Mesodermal cell (in vitro differentiated cells): ENCODE results near the gene RIMKLA.

Source experiments
- H3K27ac ChIP-seq: 2 replicates; pipeline ENCODE4 v1.7.0; 2013; ENCODE audit warnings: mild to moderate bottlenecking, low read depth, low read length, moderate library complexity; ENCODE audit not compliant: severe bottlenecking
- H3K36me3 ChIP-seq: 2 replicates; pipeline ENCODE4 v1.7.1; 2013; ENCODE audit warnings: mild to moderate bottlenecking, low read length, moderate library complexity; ENCODE audit not compliant: control insufficient read depth, insufficient read depth
- H3K4me1 ChIP-seq: one replicate; pipeline ENCODE4 v1.7.1; 2013; ENCODE audit warnings: mild to moderate bottlenecking, low read length; ENCODE audit not compliant: insufficient read depth, control insufficient read depth, poor library complexity, severe bottlenecking
- H3K4me3 ChIP-seq: 2 replicates; pipeline ENCODE4 v1.7.0; 2013; ENCODE audit warnings: low read length, control low read depth, mild to moderate bottlenecking; ENCODE audit not compliant: insufficient read depth, poor library complexity, severe bottlenecking; ENCODE audit errors: extremely low read depth
- H3K9me3 ChIP-seq: 2 replicates; pipeline ENCODE4 v1.7.1; 2013; ENCODE audit warnings: mild to moderate bottlenecking, low read length, moderate library complexity; ENCODE audit not compliant: control insufficient read depth
- WGBS, 2 experiments: methylation state at CpG; one replicate each; pipeline ENCODE4 v1.1.5; 2013; ENCODE audit warnings: missing lambda C conversion rate in 2 of 2; ENCODE audit not compliant: insufficient coverage in 2 of 2; 5-methylcytosine and 5-hydroxymethylcytosine counted together

The RIMKLA gene

DNA sequence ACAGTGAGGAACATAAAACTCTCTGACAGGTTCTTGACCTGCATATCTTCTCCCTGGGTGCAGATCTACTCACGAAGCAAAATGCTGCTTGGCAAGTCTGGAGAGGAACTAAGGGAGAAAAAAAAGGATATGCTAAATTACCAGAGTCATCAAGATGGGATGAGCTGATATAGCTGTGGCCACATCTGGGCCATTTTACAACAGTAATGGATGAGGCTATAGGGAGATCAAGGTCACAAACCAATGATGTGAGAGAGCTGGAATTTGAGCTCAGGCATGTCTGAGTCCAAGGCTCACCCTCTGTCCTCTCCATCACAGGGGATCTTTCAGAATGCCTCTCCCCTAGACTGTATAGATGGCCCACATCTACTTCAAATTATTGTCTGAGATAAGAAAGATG is 49.0 kb downstream of the RIMKLA start:
- peaks cover 10% of the 10 kb centered on the region for H3K4me1 ChIP-seq
- no peaks in the 10 kb centered on the region for H3K9me3 ChIP-seq
- no peak overlapping the region for H3K4me3 ChIP-seq
- H3K27ac ChIP-seq = no peak overlapping the region
- 100% methylated on average over 1 of the region's 1 CpG for WGBS, 2 experiments
- H3K36me3 ChIP-seq = no peaks in the 10 kb centered on the region

DNA sequence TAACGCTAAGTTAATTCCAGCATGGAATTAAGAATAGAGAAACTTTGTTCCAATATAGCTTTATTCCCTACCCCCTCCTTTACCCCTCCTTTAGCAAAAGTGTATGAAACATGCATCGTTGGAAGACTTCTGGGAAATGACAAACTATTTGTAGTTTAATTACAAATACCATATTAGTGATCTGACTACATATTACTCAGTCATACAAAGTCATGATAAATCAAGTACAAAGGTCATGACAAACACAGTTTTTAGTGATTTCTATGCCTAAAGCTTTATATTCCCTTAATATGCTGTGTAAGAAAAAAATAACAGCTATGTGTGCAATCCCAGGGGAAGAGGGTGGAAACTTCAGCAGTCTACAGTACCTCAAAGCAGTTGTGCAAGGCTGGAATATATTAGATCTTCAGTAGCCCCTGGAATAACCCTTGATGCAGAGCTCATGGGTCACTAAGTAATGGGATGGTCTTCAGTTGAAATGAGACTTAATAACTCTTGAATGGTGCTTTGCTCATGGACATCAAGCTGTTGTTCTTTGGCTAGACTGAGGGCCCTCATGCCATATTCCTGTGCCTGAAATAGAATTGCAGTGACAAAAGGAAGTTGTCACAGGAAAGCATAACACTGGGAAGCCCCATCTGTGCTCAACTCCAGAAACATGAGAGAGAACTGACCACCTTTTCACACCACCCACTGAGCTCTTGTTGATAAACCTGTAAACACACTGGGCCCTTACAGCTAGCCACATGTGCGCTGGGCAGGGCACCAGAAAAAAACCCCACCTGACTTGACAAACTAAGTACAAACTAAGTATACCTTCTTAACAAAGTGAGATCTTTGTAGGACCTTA is 49.9 kb downstream of the RIMKLA start:
- H3K4me1 ChIP-seq = peaks cover 10% of the 10 kb centered on the region
- 75 to 86% methylated on average over 1 of the region's 3 CpGs for WGBS, 2 experiments
- H3K9me3 ChIP-seq = no peaks in the 10 kb centered on the region
- no peak overlapping the region for H3K4me3 ChIP-seq
- no peaks in the 10 kb centered on the region for H3K36me3 ChIP-seq
- H3K27ac ChIP-seq = no peak overlapping the region

DNA sequence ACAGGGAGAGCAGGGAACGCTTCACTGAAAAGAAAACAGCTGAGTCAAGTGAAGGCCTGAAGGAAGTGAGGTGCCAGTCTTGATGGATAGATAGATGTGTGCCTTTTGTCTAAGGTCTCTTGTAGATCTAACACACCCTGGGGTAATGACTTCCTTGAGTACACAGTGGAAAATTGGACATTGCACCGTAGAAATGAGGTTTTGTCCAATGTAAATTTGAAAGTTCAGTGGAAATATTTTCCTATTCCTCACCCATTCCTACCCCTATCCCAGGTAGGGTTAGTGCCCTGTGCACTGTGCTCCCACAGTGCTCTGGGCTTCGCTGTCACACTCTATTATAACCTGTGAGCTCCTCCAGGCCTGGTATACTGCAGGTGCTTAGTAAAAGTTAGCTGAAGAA is 50.9 kb downstream of the RIMKLA start:
- H3K4me1 ChIP-seq = peaks cover 10% of the 10 kb centered on the region
- H3K27ac ChIP-seq = no peak overlapping the region
- H3K36me3 ChIP-seq = no peaks in the 10 kb centered on the region
- H3K4me3 ChIP-seq = no peak overlapping the region
- H3K9me3 ChIP-seq = no peaks in the 10 kb centered on the region
- 88 to 100% methylated on average over 1 of the region's 3 CpGs for WGBS, 2 experiments

DNA sequence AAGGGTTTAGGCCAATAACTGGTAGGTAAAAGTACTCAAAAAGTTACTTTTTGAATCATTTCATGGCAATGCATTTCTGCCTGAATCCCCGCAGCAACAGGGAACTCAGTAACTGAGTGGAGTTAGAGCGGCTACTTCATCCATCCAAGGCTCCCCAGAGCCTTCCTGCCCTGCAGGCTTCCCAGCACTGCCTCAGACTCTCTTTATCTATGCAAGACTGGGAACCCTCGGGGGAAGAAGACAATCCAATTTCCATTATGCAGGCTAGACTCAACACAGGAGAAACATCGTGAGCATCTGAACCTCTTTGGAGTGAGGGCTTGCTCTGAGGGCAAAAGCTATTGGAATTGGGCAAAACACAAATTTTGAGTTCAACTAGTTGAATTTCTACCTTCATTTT is 52.1 kb downstream of the RIMKLA start:
- peaks cover 5% of the 10 kb centered on the region for H3K4me1 ChIP-seq
- H3K36me3 ChIP-seq = no peaks in the 10 kb centered on the region
- H3K9me3 ChIP-seq = no peaks in the 10 kb centered on the region
- no peak overlapping the region for H3K4me3 ChIP-seq
- H3K27ac ChIP-seq = no peak overlapping the region
- 92 to 100% methylated on average over 2 to 3 of the region's 4 CpGs for WGBS, 2 experiments

GRCh38 chr1:42433369-42433768 is 52.8 kb downstream of the RIMKLA start:
- H3K27ac ChIP-seq = no peak overlapping the region
- H3K4me3 ChIP-seq = no peak overlapping the region
- H3K36me3 ChIP-seq = no peaks in the 10 kb centered on the region
- no peaks in the 10 kb centered on the region for H3K9me3 ChIP-seq
- H3K4me1 ChIP-seq = peaks cover 5% of the 10 kb centered on the region
- 93 to 94% methylated on average over 5 of the region's 6 CpGs for whole genome bisulfite sequencing, 2 experiments

GRCh38 chr1:42434340-42434739 is 53.7 kb downstream of the RIMKLA start:
- Histone ChIP-seq H3K36me3 (no peaks in the 10 kb centered on the region), H3K4me1 (peaks cover 5% of the 10 kb centered on the region), H3K27ac (no peak overlapping the region), H3K4me3 (no peak overlapping the region), H3K9me3 (no peaks in the 10 kb centered on the region)
- 88 to 100% methylated on average over 3 to 4 of the region's 4 CpGs for WGBS, 2 experiments

DNA sequence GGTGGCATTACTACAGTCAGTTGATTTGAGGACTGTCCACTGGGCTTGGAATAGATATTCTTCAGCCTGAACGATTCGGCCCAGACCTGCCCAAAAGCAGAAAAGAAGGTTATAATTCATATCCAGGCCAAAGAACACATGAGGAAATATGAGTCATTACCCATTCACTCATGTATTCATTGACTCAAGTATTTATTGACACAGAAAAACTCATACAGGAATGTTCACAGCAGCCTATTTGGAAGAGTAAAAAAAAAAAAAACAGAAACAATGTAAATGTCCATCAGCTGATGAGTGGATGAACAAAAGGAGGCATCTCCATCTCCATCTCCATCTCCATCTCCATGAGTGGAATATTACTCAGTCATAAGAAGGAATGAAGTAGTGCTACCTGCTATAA is 59.3 kb downstream of the RIMKLA start:
- H3K9me3 ChIP-seq = no peaks in the 10 kb centered on the region
- H3K4me1 ChIP-seq = no peaks in the 10 kb centered on the region
- no peak overlapping the region for H3K4me3 ChIP-seq
- no peaks in the 10 kb centered on the region for H3K36me3 ChIP-seq
- WGBS, 2 experiments = 60 to 90% methylated on average over 1 to 2 of the region's 2 CpGs
- no peak overlapping the region for H3K27ac ChIP-seq

- Histone ChIP-seq H3K4me1 (no peaks in the 10 kb centered on the region), H3K4me3 (no peak overlapping the region), H3K27ac (no peak overlapping the region), H3K36me3 (no peaks in the 10 kb centered on the region), H3K9me3 (no peaks in the 10 kb centered on the region)
- 83 to 90% methylated on average over 1 of the region's 2 CpGs for WGBS, 2 experiments
These were observed 62.1 kb downstream of the RIMKLA start for GRCh38 chr1:42442662-42443061.

GRCh38 chr1:42449256-42449655 is 68.7 kb downstream of the RIMKLA start:
- H3K27ac ChIP-seq = no peak overlapping the region
- H3K36me3 ChIP-seq = no peaks in the 10 kb centered on the region
- H3K9me3 ChIP-seq = no peaks in the 10 kb centered on the region
- no peaks in the 10 kb centered on the region for H3K4me1 ChIP-seq
- no peak overlapping the region for H3K4me3 ChIP-seq

GRCh38 chr1:42450061-42450460 is 69.5 kb downstream of the RIMKLA start:
- H3K4me1 ChIP-seq = no peaks in the 10 kb centered on the region
- no peak overlapping the region for H3K27ac ChIP-seq
- H3K9me3 ChIP-seq = no peaks in the 10 kb centered on the region
- H3K4me3 ChIP-seq = no peak overlapping the region
- no peaks in the 10 kb centered on the region for H3K36me3 ChIP-seq
- 100% methylated on average over 1 of the region's 1 CpG; no CpG with 5 or more reads in 1 of the 2 experiments for WGBS, 2 experiments

DNA sequence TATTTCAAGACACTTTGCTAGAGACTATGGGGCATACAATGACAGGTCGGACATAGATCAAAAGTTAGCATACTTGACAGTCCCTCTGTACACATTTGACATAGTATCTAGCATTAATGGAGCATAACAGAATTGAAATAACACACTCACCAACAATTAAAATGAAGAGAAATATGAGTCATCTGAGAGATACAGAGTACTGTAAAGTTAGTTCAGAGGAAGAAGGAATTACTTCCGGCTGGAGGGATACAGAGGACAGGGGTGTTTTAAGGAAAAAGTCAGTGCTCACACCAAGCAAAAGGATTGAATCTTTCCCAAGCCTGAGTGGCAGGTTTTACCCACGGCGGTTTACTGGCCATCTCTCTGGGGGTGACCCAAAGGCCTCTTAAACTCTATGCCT is 72.8 kb downstream of the RIMKLA start:
- 86 to 95% methylated on average over 1 to 4 of the region's 4 CpGs for WGBS, 2 experiments
- peaks cover 7% of the 10 kb centered on the region for H3K4me1 ChIP-seq
- H3K27ac ChIP-seq = no peak overlapping the region
- peaks cover 5% of the 10 kb centered on the region for H3K36me3 ChIP-seq
- no peaks in the 10 kb centered on the region for H3K9me3 ChIP-seq
- no peak overlapping the region for H3K4me3 ChIP-seq
